CD4-positive, alpha-beta T cell treated with Interleukin-4 for 4 hours (primary cell): ENCODE data around the gene NRP2.

ENCODE experiments used
- DNase-seq: peaks from one replicate; pipeline ENCODE4 v3.0.0-alpha.2; 2020

NRP2 gene

GRCh38 chr2:205712508-205712907 is 30.2 kb downstream of the NRP2 start:
- no peak for DNase-seq

- no peak for DNase-seq
Observed at GRCh38 chr2:205713086-205713485, 30.8 kb downstream of the NRP2 start.

GRCh38 chr2:205714058-205714776 is 31.9 kb downstream of the NRP2 start:
- no peak for DNase-seq

- no peak for DNase-seq
Observed at GRCh38 chr2:205714789-205715720, 32.8 kb downstream of the NRP2 start.

- DNase-seq: no peak
Observed at GRCh38 chr2:205715831-205716525, 33.7 kb downstream of the NRP2 start.

- no peak for DNase-seq
Observed at GRCh38 chr2:205717175-205717846, 35.0 kb downstream of the NRP2 start.

- DNase-seq: no peak
Observed at GRCh38 chr2:205717999-205718398, 35.7 kb downstream of the NRP2 start.

GRCh38 chr2:205719847-205720246 is 37.5 kb downstream of the NRP2 start:
- no peak for DNase-seq

- DNase-seq: no peak
Observed at GRCh38 chr2:205720451-205720902, 38.2 kb downstream of the NRP2 start.

- no peak for DNase-seq
Observed at GRCh38 chr2:205721057-205721449, 38.8 kb downstream of the NRP2 start.

- DNase-seq: no peak
Observed at GRCh38 chr2:205722283-205722918, 40.1 kb downstream of the NRP2 start.

- DNase-seq: no peak
Observed at GRCh38 chr2:205723179-205723578, 40.9 kb downstream of the NRP2 start.

- DNase-seq: no peak
Observed at GRCh38 chr2:205725059-205725458, 42.8 kb downstream of the NRP2 start.

- DNase-seq: no peak
Observed at GRCh38 chr2:205726506-205726905, 44.2 kb downstream of the NRP2 start.

- no peak for DNase-seq
Observed at GRCh38 chr2:205727174-205727573, 44.9 kb downstream of the NRP2 start.

GRCh38 chr2:205728366-205728765 is 46.1 kb downstream of the NRP2 start:
- DNase-seq: no peak

GRCh38 chr2:205730191-205730590 is 47.9 kb downstream of the NRP2 start:
- no peak for DNase-seq

GRCh38 chr2:205730701-205731582 is 48.6 kb downstream of the NRP2 start:
- no peak for DNase-seq

- no peak for DNase-seq
Observed at GRCh38 chr2:205731583-205731981, 49.3 kb downstream of the NRP2 start.

GRCh38 chr2:205732314-205732713 is 50.0 kb downstream of the NRP2 start:
- DNase-seq: no peak

- DNase-seq: no peak
Observed at GRCh38 chr2:205733082-205733481, 50.8 kb downstream of the NRP2 start.
